ENCODE results near the gene SRMS.

SRMS gene

GRCh38 chr20:63546956-63547724, 409 bp downstream of the SRMS start:
- in situ Hi-C loops (cut with MboI; ENCODE audit: low pct_unique_long_range_greater_than_20kb, low sequenced_read_pairs, unreplicated experiment): no loop called here
- no peak for DNase-seq (ENCODE audit: low spot score)
- TF ChIP-seq, protein P1, sequence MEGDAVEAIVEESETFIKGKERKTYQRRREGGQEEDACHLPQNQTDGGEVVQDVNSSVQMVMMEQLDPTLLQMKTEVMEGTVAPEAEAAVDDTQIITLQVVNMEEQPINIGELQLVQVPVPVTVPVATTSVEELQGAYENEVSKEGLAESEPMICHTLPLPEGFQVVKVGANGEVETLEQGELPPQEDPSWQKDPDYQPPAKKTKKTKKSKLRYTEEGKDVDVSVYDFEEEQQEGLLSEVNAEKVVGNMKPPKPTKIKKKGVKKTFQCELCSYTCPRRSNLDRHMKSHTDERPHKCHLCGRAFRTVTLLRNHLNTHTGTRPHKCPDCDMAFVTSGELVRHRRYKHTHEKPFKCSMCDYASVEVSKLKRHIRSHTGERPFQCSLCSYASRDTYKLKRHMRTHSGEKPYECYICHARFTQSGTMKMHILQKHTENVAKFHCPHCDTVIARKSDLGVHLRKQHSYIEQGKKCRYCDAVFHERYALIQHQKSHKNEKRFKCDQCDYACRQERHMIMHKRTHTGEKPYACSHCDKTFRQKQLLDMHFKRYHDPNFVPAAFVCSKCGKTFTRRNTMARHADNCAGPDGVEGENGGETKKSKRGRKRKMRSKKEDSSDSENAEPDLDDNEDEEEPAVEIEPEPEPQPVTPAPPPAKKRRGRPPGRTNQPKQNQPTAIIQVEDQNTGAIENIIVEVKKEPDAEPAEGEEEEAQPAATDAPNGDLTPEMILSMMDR (IDR thresholded peaks at IDR 0.05; ENCODE audit: extremely low read depth, insufficient read depth, missing control alignments): no peak

GRCh38 chr20:63546256-63546955, 1.1 kb downstream of the SRMS start:
- in situ Hi-C loops (cut with MboI; ENCODE audit: low pct_unique_long_range_greater_than_20kb, low sequenced_read_pairs, unreplicated experiment): no loop called here
- TF ChIP-seq, protein P1 (IDR thresholded peaks at IDR 0.05; ENCODE audit: extremely low read depth, insufficient read depth, missing control alignments): no peak
- DNase-seq (ENCODE audit: low spot score): no peak

DNA sequence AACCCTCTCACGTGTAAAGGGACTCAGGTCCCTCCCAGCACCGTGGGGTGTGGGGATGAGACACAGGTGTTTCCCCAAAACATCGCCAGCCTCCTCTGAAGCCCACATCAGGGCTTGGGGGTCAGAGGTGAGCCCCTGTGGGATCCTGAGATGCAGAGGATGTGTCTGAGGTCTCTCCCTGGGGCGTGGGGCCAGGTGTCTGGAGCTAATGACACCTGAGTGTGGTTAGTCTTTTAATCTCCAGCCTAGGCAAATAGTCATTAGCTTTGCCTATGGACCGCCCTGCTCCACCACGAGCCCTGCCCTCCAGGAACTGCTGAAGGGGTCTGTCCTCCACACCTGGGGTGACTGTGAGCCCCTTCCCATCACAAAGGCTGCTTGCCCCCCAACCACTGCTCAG, 1.7 kb downstream of the SRMS start:
- no peak for DNase-seq (ENCODE audit: low spot score)
- TF ChIP-seq, protein P1 (IDR thresholded peaks at IDR 0.05; ENCODE audit: extremely low read depth, insufficient read depth, missing control alignments): no peak
- in situ Hi-C loops (cut with MboI; ENCODE audit: low pct_unique_long_range_greater_than_20kb, low sequenced_read_pairs, unreplicated experiment): no loop called here

DNA sequence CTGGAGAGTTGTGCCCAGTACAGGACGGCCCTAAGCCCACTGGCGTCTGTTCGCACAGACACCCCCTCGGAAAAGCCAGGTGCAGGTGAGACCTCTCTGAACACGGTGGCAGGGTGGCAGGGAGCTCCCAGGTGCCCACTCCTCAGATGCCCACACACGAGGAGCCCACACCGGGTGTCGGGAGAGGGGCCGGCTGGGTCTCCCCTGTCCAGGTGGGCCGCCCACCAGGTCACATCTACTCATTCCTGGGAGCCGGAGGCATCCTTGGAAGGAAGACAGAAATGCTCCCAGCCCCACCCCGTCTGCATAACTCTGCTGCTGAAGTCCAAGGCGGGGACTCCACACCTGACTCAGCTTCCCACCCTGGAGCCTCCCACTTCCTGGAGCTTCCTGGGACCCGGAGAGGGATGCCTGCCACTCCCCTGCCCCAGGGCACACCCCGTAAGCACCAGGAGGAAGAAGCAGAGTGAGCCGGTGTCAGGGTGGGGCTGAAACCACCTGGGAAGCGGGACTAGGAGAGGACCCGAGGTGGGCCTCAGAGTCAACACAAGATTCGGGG, 2.5 kb downstream of the SRMS start:
- in situ Hi-C loops (cut with MboI; ENCODE audit: low pct_unique_long_range_greater_than_20kb, low sequenced_read_pairs, unreplicated experiment): no loop called here
- TF ChIP-seq, protein P1 (IDR thresholded peaks at IDR 0.05; ENCODE audit: extremely low read depth, insufficient read depth, missing control alignments): no peak
- DNase-seq (ENCODE audit: low spot score): no peak

DNA sequence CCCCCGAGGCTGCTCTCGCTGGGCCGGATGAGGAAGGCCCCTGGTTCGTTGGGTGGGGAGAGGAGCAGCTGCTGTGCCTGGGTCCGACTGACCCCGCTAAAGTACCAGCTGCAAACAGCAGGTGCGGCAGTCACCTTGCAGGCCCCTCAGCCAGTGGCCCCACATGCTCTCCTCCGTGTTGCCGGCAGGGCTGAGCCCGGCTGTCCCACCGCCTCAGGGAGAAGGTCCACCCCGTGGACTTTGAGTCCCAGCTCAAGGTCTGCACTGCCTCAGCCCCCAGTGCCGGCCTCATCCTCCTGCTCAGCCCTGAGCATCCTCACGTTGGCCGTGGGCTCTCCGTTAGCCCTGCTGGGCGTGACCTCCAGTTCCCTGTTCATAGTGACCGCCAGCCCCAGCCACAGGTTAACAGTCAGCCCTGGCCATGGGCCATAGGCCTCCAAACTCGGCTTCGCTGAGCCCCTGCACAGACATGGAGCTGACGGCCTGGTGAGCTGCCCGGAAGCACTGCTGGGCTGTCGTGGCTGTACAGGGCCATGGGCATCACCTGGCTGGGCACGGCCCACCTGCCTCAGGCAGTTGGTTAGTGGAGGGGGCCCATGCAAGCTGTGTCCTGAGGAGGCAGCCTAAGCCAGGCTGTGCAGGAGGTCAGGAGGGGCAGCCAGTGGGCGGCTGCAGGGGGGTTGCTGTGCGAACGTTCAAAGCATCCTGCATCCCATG, 3.1 kb downstream of the SRMS start:
- in situ Hi-C loops (cut with MboI; ENCODE audit: low pct_unique_long_range_greater_than_20kb, low sequenced_read_pairs, unreplicated experiment): no loop called here
- DNase-seq (ENCODE audit: low spot score): no peak
- TF ChIP-seq, protein P1 (IDR thresholded peaks at IDR 0.05; ENCODE audit: extremely low read depth, insufficient read depth, missing control alignments): no peak

DNA sequence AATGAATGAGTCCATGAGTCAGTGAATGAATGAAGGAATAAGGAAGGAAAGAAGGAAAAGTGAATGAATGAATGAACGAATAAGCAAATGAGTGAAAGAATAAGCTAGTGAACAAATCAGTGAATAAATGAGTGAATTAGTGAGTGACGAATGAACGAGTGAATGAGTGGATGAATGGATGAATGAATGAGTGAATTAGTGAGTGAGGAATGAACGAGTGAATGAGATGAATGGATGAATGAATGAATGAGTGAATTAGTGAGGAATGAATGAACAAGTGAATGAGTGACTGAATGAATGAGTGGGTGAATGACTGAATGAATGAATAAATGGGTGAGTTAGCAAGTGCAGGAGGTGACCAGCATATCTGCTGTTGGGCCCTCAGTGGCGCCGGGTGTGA, 3.8 kb downstream of the SRMS start:
- no peak for DNase-seq (ENCODE audit: low spot score)
- TF ChIP-seq, protein P1 (IDR thresholded peaks at IDR 0.05; ENCODE audit: extremely low read depth, insufficient read depth, missing control alignments): no peak
- in situ Hi-C loops (cut with MboI; ENCODE audit: low pct_unique_long_range_greater_than_20kb, low sequenced_read_pairs, unreplicated experiment): no loop called here

All from GM13977 (cell line).